ENCODE measurements around the gene SLIT3. TPM values are rescaled to one million over a fixed set of nuclear protein-coding genes. Genes with fewer than 3 reads are reported as not detected.

The SLIT3 gene
- total RNA-seq, 2 experiments from 2014 or later = 5.4 to 7.3 TPM

DNA sequence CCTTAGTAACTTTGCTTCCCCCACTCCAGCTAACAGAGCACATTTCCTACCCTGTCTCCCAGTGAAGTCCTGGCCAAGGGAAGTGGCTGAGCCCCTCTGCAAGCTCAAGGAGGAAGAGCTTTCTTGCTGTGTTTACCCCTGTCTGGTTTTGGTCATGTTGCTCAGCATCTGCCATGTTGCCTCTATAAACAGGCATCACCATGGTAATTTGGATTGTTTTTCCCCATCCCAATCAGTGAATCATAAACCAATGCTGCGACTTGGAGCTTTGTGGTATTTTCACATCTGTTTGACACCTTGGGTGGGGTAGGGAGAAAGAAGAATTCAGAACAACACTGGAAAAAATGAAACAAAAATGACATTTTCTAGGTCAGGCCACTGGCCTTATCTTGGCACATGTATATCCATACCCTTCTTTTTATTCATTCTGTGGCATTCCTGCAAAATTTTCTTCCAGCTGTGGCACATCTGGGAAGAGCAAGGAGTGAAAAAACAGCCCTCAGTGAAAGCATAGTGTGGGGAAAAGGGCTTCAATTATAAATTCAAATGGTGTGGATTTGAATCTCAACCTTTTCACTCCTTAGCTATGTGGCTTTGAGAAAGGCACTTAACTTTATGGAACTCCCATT, 42.5 kb downstream of the SLIT3 start:
- H3K27ac Mint-ChIP-seq = no peak overlapping the region
- intact Hi-C loops (cut with DNase I, micrococcal nuclease) = no loop called here
- no peaks in the 10 kb centered on the region for H3K36me3 Mint-ChIP-seq (ENCODE audit: low read depth)
- ChIA-PET CTCF (interaction anchor here (0.6 kb wide), 2 partner anchors 74 to 911 kb away, joined by 3 to 4 read pairs; no protein-coding TSS in a partner anchor), POLR2A (no interaction called here)
- H3K4me1 Mint-ChIP-seq = no peaks in the 10 kb centered on the region
- ATAC-seq (no peak), DNase-seq (no peak)
- no peaks in the 10 kb centered on the region for H3K27me3 Mint-ChIP-seq
- no peak overlapping the region for H3K4me3 Mint-ChIP-seq
- no peaks in the 10 kb centered on the region for H3K9me3 Mint-ChIP-seq (ENCODE audit: low read depth)

DNA sequence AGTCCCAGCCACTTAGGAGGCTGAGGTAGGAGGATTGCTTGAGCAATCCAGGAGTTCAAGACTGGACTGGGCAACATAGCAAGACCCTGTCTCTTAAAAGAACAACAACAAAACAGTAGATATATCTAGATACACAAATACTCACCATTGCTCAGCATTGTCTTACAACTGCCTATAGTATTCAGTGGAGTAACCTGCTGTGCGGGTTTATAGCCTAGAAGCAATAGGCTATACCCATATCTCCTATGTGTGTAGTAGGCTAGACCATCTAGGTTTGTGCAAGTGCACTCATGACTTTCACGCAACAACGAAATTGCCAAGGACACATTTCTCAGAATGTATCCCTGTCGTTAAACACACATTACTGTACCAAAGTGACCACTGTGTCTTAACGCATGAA, 44.7 kb downstream of the SLIT3 start:
- POLR2A ChIA-PET = no interaction called here
- CTCF ChIA-PET = no interaction called here
- Mint-ChIP-seq H3K27ac (no peak overlapping the region), H3K27me3 (no peaks in the 10 kb centered on the region), H3K36me3 (ENCODE audit: low read depth) (no peaks in the 10 kb centered on the region), H3K4me1 (no peaks in the 10 kb centered on the region), H3K4me3 (no peak overlapping the region), H3K9me3 (ENCODE audit: low read depth) (no peaks in the 10 kb centered on the region)
- intact Hi-C loops (cut with DNase I, micrococcal nuclease) = no loop called here
- ATAC-seq (no peak), DNase-seq (no peak)

DNA sequence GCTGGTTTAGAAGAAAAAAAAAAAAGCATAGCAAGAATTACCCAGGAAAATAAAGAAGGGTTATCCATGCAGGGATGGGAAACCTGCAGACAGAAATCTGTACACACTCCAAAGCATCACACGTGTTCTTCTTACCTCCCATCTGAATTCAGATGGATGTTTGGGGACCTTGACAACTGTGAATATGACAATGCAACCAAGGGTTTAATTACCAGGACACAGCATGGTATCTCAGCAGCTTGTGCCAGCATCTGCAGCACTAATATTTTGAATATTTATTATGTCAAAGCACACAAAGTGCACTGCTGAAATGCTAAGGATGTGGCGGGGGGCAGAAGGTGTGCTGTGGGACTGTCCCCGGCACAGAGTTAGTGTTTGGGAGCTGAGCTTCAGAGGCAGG, 47.9 kb downstream of the SLIT3 start:
- DNase-seq (no peak), ATAC-seq (no peak)
- CTCF ChIA-PET = no interaction called here
- intact Hi-C loops (cut with DNase I, micrococcal nuclease) = no loop called here
- Mint-ChIP-seq H3K4me1 (no peaks in the 10 kb centered on the region), H3K9me3 (ENCODE audit: low read depth) (no peaks in the 10 kb centered on the region), H3K27ac (no peak overlapping the region), H3K27me3 (no peaks in the 10 kb centered on the region), H3K36me3 (ENCODE audit: low read depth) (no peaks in the 10 kb centered on the region), H3K4me3 (no peak overlapping the region)
- POLR2A ChIA-PET = no interaction called here

DNA sequence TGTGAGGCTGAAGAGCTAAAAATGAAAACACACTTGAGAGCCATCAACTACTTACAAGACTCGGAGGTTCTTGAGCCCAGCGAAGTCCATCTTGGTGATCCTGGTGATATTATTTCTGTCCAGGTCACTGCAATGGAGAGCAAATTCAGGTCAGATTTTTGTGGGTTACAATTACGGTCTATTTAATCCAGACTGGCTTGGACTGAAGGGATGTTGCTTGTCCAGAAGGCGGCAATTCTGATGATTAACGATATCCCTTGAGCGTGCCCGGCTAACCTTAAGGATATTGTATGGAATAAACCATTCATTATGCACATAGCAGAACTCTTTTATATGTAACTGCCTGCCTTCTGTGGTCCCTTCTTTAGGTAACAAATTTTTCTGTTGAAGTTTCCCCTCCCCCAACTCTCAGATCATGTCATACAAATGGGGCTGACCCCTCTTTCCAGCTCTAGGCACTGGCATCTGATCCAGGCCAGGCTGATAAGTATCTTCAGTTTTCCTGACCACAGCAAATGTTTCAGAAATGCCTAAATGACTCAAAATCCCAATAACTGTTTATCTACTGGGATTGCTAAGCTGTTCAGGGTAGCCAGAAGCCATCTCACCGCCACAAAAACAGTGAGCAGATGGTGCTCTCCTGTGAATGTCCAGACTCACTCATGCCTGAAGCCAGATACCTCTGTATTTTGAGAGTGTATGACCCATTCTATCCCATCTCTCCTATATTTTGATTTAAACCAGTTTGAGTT, 49.4 kb downstream of the SLIT3 start:
- no peaks in the 10 kb centered on the region for H3K9me3 Mint-ChIP-seq (ENCODE audit: low read depth)
- no peak overlapping the region for H3K27ac Mint-ChIP-seq
- POLR2A ChIA-PET = interaction anchor here (0.5 kb wide), 1 partner anchor 110 kb away, joined by 3 read pairs; no protein-coding TSS in a partner anchor
- DNase-seq = no peak
- no peak overlapping the region for H3K4me3 Mint-ChIP-seq
- H3K4me1 Mint-ChIP-seq = no peaks in the 10 kb centered on the region
- intact Hi-C loops (cut with DNase I, micrococcal nuclease) = no loop called here
- ATAC-seq = no peak
- H3K36me3 Mint-ChIP-seq (ENCODE audit: low read depth) = no peaks in the 10 kb centered on the region
- CTCF ChIA-PET = no interaction called here
- H3K27me3 Mint-ChIP-seq = peaks cover 2% of the 10 kb centered on the region

DNA sequence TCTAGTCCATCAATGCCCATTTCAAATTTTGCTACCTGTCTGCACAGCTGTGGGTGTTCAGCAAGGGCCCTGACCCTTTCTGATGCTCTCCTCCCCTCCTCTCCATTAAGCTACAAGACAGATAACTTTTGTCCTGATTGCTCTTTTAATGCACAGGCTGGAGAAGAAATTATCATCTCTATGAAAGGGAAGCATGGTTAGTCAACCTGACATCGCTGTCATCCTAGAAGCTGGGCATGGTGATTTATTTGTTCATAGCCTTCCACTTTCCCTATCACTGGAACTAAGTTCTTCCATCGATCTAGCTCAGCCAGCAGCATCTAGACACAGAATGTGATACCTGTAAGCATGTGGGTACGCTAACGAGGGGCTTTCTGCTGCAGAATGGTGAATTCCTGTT, 50.1 kb downstream of the SLIT3 start:
- ATAC-seq = no peak
- DNase-seq = no peak
- Mint-ChIP-seq H3K4me1 (no peaks in the 10 kb centered on the region), H3K36me3 (ENCODE audit: low read depth) (no peaks in the 10 kb centered on the region), H3K4me3 (no peak overlapping the region), H3K9me3 (ENCODE audit: low read depth) (no peaks in the 10 kb centered on the region), H3K27me3 (peaks cover 2% of the 10 kb centered on the region), H3K27ac (no peak overlapping the region)
- intact Hi-C loops (cut with DNase I, micrococcal nuclease) = no loop called here
- POLR2A ChIA-PET = interaction anchor here (0.5 kb wide), 1 partner anchor 109 kb away, joined by 3 read pairs; no protein-coding TSS in a partner anchor
- CTCF ChIA-PET = no interaction called here

DNA sequence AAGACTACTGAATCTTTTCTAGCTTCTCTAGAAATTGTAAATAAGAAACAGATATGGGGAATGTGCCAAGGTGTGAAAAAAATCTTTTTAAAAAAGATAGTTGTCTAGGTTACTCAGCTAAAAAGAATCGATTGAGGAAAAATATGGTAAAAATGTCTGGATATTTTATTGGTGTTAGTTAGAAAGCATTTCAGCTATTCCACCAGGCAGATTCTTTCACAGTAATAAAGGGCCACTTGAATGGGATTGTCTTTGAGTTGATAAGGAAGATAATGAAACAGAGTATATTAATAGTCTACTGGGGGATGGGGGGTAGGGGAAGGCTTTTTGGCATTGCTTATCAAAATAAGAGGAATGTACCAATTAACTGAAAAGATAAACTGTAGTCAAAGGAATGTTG, 51.9 kb downstream of the SLIT3 start:
- ChIA-PET CTCF (interaction anchor here (0.8 kb wide), 1 partner anchor 455 kb away, joined by 4 read pairs; no protein-coding TSS in a partner anchor), POLR2A (no interaction called here)
- DNase-seq (no peak), ATAC-seq (no peak)
- no peak overlapping the region for H3K27ac Mint-ChIP-seq
- H3K27me3 Mint-ChIP-seq = peaks cover 4% of the 10 kb centered on the region
- no peak overlapping the region for H3K4me3 Mint-ChIP-seq
- no peaks in the 10 kb centered on the region for H3K36me3 Mint-ChIP-seq (ENCODE audit: low read depth)
- intact Hi-C loops (cut with DNase I, micrococcal nuclease) = no loop called here
- no peaks in the 10 kb centered on the region for H3K9me3 Mint-ChIP-seq (ENCODE audit: low read depth)
- no peaks in the 10 kb centered on the region for H3K4me1 Mint-ChIP-seq

DNA sequence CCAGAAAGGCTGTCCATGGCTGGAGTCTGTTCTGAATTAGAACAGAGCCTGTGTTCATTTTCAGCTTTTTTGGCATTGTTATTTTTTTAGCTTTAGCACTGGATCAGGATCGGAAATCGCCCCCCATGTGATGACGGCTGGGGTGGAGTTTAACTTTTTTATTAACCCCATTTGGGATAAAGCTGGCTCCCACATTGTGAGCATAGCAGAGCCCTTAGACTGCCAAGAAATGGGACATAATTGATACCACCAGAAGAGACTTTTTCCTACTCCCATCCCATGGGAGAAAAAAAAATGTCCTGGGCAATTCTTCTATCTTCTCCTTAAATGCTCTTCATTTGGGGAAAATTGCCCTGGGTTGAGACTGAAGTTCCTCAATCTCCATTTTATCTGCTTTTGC, 52.4 kb downstream of the SLIT3 start:
- DNase-seq (no peak), ATAC-seq (no peak)
- intact Hi-C loops (cut with DNase I, micrococcal nuclease) = no loop called here
- H3K4me3 Mint-ChIP-seq = no peak overlapping the region
- no peaks in the 10 kb centered on the region for H3K36me3 Mint-ChIP-seq (ENCODE audit: low read depth)
- no peaks in the 10 kb centered on the region for H3K9me3 Mint-ChIP-seq (ENCODE audit: low read depth)
- ChIA-PET CTCF (interaction anchor here (0.8 kb wide), 1 partner anchor 455 kb away, joined by 4 read pairs; no protein-coding TSS in a partner anchor), POLR2A (no interaction called here)
- H3K27ac Mint-ChIP-seq = no peak overlapping the region
- H3K27me3 Mint-ChIP-seq = peaks cover 4% of the 10 kb centered on the region
- H3K4me1 Mint-ChIP-seq = no peaks in the 10 kb centered on the region

DNA sequence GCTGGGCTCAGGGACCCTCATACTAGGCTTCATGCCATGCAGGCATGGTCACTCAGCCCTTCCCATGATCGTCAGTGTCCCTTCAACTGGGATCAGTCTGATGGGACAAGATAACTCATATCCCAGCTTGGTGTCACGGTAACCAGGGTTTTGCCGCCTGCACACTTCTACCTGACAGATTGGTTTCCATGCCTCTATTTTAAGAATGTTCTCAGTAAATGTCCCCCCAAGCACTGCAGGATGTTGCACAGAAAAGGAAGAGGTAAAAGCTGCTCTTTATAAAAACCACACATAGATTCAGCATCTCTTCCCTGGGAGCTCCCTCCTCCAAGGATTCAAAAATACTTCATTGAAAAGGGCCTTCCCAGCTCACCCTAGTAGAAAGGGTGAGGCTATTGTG, 56.1 kb downstream of the SLIT3 start:
- DNase-seq (no peak), ATAC-seq (no peak)
- CTCF ChIA-PET = interaction anchor here (0.8 kb wide), 1 partner anchor 40 kb away, joined by 3 read pairs; no protein-coding TSS in a partner anchor
- peaks cover 8% of the 10 kb centered on the region for H3K27me3 Mint-ChIP-seq
- POLR2A ChIA-PET = no interaction called here
- intact Hi-C loops (cut with DNase I, micrococcal nuclease) = no loop called here
- H3K4me1 Mint-ChIP-seq = no peaks in the 10 kb centered on the region
- no peak overlapping the region for H3K4me3 Mint-ChIP-seq
- H3K27ac Mint-ChIP-seq = no peak overlapping the region
- H3K9me3 Mint-ChIP-seq (ENCODE audit: low read depth) = peaks cover 2% of the 10 kb centered on the region
- no peaks in the 10 kb centered on the region for H3K36me3 Mint-ChIP-seq (ENCODE audit: low read depth)

DNA sequence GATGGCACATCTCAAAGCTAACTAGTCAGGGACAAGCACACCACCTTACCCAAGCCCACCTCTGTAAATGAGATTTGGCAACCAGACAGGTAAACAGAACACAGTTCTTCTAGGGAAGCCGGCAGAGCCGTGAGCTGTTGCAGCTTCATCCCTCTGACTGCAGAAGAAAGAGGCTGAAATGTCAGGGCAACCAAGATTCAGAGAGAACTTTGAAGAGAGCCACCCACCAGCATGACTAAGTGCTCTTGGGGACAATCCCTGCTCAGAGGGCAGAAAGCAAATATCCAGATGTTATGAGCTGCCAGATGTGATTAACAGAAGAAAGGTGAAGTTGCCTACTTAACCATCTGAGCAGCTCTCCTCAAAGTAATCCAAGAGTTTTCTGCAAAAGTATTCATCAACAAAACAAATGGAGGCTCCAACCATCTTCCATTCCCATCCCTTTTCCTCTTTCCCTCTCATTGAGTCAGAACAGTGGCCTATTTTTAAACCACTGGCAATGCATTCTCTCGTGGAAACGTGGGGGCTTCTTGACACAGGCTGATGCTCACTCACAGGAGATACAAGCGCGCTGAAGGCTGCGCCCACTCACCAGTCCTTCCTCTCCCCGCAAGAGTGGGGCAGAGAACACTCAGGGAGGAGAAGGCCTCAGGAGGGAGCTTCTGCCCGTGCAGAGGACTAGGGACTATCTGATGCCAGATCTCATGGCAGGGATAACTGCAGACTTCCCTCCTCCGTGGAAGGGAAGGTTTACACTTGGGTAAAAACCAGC, 57.1 kb downstream of the SLIT3 start:
- Mint-ChIP-seq H3K9me3 (ENCODE audit: low read depth) (peaks cover 4% of the 10 kb centered on the region), H3K27ac (no peak overlapping the region), H3K4me1 (no peaks in the 10 kb centered on the region), H3K27me3 (peaks cover 8% of the 10 kb centered on the region), H3K4me3 (no peak overlapping the region), H3K36me3 (ENCODE audit: low read depth) (no peaks in the 10 kb centered on the region)
- no peak for DNase-seq
- ChIA-PET CTCF (interaction anchor here (0.6 kb wide), 1 partner anchor 18 kb away, joined by 4 read pairs; no protein-coding TSS in a partner anchor), POLR2A (no interaction called here)
- peak; percentile 26 for ATAC-seq
- intact Hi-C loops (cut with DNase I, micrococcal nuclease) = no loop called here

DNA sequence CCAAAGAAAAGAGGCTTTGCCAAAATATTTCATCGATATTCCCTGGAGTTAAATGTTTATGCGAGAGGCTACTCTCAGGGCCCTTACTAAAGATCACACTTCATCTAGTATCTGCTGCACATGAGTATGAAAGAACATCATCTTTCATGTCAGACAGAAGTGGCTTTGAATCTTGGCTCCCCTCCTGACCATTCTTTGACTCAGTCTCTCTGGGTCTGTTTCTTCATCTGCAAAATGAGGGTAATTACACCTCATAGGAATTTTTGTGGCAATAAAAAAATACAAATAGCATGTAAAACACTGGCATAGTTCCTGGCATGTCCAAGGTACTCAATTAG, 58.1 kb downstream of the SLIT3 start:
- no peak overlapping the region for H3K4me3 Mint-ChIP-seq
- no peak for ATAC-seq
- H3K4me1 Mint-ChIP-seq = no peaks in the 10 kb centered on the region
- intact Hi-C loops (cut with DNase I, micrococcal nuclease) = no loop called here
- peaks cover 9% of the 10 kb centered on the region for H3K9me3 Mint-ChIP-seq (ENCODE audit: low read depth)
- peaks cover 8% of the 10 kb centered on the region for H3K27me3 Mint-ChIP-seq
- ChIA-PET CTCF (no interaction called here), POLR2A (no interaction called here)
- H3K27ac Mint-ChIP-seq = no peak overlapping the region
- DNase-seq = no peak
- no peaks in the 10 kb centered on the region for H3K36me3 Mint-ChIP-seq (ENCODE audit: low read depth)

DNA sequence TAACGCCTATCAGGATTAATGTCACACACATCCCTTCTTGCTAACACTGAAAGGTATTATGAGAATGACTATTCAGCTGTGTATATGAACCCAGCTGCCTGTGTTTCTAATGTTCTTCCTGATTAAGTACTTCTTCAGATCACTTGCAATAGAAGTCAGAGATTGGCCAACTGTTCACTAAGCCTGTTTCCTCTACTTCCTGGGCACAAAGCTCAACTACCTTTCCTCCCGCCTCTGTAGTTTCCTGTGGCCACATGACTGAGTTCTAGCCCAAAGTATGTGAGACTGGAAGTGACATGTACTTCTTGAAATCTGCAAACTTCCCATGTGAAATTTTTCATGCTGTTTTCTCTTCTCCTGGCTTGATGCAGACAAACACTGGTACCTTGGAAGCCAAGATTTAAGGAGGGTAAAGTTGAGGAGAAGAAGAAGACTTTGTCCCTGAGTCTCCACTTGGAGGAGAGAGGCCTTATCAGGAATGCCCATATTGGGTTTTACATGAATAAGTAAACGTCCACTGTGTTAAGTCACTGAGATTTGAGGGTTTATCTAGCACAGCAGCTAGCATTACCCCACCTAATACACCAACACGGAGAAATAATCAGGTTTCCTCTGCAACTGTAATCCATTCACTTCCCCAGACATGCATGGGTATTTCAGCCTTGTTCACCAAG, 58.6 kb downstream of the SLIT3 start:
- peaks cover 11% of the 10 kb centered on the region for H3K9me3 Mint-ChIP-seq (ENCODE audit: low read depth)
- H3K4me3 Mint-ChIP-seq = no peak overlapping the region
- DNase-seq (no peak), ATAC-seq (no peak)
- intact Hi-C loops (cut with DNase I, micrococcal nuclease) = no loop called here
- no peaks in the 10 kb centered on the region for H3K36me3 Mint-ChIP-seq (ENCODE audit: low read depth)
- H3K27me3 Mint-ChIP-seq = peaks cover 8% of the 10 kb centered on the region
- no peak overlapping the region for H3K27ac Mint-ChIP-seq
- no peaks in the 10 kb centered on the region for H3K4me1 Mint-ChIP-seq
- ChIA-PET CTCF (no interaction called here), POLR2A (no interaction called here)

Data from activated CD4-positive, alpha-beta T cell treated with anti-CD3 and anti-CD28 coated beads for 36 hours (primary cell).